GM19025 (cell line): ENCODE data around the gene SPATA1.
A peak's percentile ranks its signal among the peaks of the same experiment; 100 is the strongest.

Source experiments
- ATAC-seq: cut with Tn5 transposase; IDR thresholded peaks from one replicate; pipeline ENCODE4 v1.9.1; 2021; ENCODE audit warnings: mild to moderate bottlenecking, low read depth, moderate library complexity; ENCODE audit not compliant: unreplicated experiment

The SPATA1 gene

DNA sequence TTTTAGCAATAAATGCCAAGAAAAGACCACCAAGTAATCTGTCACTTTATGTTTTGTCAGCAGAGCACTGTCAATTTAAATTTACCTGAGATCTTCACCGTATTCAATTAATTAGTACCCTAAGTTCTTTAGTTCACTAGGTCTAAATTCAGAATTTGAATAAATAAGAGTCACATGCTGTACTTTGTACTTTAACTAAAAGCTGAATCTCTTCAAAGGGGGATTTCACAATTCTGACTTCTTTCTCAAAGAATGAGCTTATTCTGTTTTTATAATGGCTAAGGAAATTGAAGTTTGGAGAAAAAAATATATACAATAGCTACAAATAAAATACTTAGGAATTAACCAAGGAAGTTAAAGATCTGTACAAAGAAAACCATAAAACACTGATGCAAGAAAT lies 2.3 kb downstream of the SPATA1 start:
- no peak for ATAC-seq

- ATAC-seq, result no peak
These were observed 2.8 kb downstream of the SPATA1 start for GRCh38 chr1:84509029-84509428.

DNA sequence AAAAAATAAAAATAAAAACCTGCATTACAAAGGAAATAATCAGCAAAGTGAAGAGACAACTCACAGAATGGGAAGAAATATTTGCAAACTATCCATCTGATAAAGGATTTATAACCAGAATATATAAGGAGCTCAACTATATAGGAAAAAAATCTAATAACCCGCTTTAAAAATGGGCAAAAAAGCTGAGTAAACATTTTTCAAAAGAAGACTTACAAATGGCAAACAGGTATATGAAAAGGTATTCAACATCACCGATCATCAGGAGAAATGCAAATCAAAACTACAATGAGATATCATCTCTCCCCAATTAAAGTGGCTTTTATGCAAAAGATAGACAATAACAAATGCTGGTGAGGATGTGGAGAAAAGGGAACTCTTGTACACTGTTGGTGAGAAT lies 4.0 kb downstream of the SPATA1 start:
- no peak for ATAC-seq

DNA sequence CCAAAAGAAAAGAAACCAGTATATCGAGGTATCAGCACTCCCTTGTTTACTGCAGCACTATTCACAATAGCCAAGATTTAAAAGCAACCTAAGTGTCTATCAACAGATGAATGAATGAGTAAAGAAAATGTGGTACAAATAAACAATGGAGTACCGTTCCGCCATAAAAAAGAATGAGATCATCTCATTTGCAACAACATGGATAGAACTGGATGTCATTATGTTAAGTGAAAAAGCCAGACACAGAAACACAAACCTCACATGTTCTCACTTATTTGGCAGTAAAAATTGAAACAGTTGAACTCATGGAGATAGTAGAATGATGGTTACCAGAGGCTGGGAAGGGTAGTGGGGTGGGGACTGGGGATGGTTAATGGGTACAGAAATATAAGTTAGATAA lies 4.5 kb downstream of the SPATA1 start:
- no peak for ATAC-seq

DNA sequence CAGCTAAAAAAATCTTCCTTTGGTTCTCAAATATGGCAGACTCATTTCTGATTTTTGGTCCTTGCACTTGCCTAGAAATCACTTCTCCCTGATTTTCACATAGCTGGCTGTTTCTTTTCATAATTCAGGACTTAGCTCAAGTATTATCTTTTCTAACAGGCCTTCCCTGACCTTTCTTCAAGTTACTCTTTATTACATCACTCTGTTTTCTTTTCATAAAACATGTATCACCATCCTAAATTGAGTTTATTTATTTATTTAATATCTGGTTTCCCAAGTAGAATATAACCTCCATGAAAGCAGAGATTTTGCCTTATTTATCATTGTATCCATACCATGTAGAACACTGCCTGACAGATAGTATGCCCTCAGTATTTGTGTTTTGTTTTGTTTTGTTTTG lies 18.4 kb downstream of the SPATA1 start:
- no peak for ATAC-seq

GRCh38 chr1:84525779-84526178 lies 19.6 kb downstream of the SPATA1 start:
- no peak for ATAC-seq

- peak; percentile 86 for ATAC-seq
These were observed 32.4 kb downstream of the SPATA1 start for GRCh38 chr1:84538599-84538998.

DNA sequence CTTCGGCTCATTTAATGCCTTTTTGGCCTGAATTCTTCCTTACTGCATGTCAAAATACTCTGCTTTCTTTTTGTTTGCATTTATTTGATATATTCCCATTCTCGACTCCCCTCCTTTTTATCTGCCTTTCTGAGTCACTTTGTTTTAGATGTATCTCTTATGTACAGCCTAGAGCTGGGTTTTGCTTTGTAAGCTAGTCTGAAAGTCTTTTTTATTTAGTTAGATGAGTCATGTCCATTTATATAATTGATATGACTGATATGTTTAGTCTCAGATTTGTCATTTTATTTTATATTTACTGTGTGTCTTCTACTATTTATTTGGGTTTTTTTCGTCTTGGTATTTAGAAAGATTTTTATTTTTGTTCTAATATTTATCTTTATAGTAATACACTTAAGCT lies 33.8 kb downstream of the SPATA1 start:
- ATAC-seq, result no peak

GRCh38 chr1:84540759-84541158 lies 34.6 kb downstream of the SPATA1 start:
- no peak for ATAC-seq

- no peak for ATAC-seq
These were observed 35.5 kb downstream of the SPATA1 start for GRCh38 chr1:84541679-84542078.

- ATAC-seq, result no peak
These were observed 44.6 kb downstream of the SPATA1 start for GRCh38 chr1:84550826-84551225.

GRCh38 chr1:84569216-84569615 lies 63.0 kb downstream of the SPATA1 start:
- ATAC-seq, result no peak

DNA sequence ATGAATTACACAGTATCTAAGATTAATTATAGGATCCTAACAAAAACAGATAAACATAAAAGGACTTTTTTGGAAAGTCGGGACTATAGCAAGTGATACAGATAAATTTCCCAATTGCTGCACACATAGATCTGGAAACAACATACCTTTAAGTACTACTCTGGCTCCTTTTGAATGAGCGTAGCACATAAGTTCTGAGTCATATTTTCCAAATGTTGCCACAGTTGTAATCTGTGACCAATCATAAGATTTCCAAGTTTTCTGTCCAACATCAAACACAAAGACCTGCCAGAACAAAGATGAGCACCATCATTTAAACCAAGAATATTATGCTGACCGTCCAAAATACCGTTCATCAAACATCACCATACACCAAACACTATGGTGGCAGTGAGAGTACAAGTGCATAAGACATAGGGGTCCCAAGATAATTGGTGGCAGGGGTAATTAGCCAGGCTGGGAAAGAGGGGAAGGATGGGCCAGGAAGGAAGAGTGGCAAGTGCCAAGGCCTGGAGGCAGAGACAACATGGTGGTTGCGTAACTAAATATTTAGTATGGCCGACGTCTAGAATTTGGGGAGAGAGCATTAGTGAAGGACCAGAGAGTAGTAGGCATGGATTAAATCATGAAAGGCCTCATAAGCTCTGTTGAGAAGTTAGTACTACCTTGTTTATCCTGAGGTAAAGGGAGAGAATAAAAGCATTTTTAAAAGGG lies 64.4 kb downstream of the SPATA1 start:
- ATAC-seq, result no peak

GRCh38 chr1:84571150-84571535 lies 65.0 kb downstream of the SPATA1 start:
- no peak for ATAC-seq

- ATAC-seq, result no peak
These were observed 67.3 kb downstream of the SPATA1 start for GRCh38 chr1:84573481-84573966.

GRCh38 chr1:84573967-84574842 lies 68.0 kb downstream of the SPATA1 start, which contains the start of gene CTBS:
Gene CTBS (minus strand): TSS chr1:84574440. CDS start chr1:84574415, 25 bp downstream.
- ATAC-seq, result peak; percentile 83

DNA sequence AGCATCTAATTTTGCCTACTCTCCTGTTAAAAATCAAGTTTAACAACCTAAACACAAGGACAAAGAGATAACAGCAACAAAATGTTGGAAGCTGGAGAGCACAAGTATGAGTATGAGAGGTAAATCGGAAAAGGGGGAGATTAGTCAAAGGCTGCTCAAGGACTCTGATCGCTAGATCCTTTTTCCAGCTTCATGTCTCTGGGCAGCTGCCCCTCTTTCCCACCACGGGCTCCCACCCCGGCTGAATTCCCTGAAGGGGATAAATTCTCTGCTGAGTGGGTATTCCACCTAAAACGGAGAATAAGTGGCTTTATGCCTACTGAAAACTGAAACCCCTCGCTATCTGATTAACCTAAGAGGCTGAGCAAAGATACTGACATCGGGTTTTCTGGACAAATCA lies 68.8 kb downstream of the SPATA1 start:
- ATAC-seq, result no peak

GRCh38 chr1:84581648-84582047 lies 75.5 kb downstream of the SPATA1 start:
- no peak for ATAC-seq

- ATAC-seq, result no peak
These were observed 76.8 kb downstream of the SPATA1 start for GRCh38 chr1:84582802-84583587.

GRCh38 chr1:84583648-84584047 lies 77.5 kb downstream of the SPATA1 start:
- ATAC-seq, result no peak

GRCh38 chr1:84584126-84584525 lies 77.9 kb downstream of the SPATA1 start:
- ATAC-seq, result no peak
